HG03342 (cell line): ENCODE measurements around the gene SPOCD1.
"Not testable (repeated sequence)": the region's sequence is repeated elsewhere in the genome, so short reads cannot be mapped to it uniquely, and the experiment has no call there.

Experiments used
- ATAC-seq: cut with Tn5 transposase; IDR thresholded peaks from one replicate; pipeline ENCODE4 v1.9.1; 2021; ENCODE audit warnings: mild to moderate bottlenecking, moderate library complexity; ENCODE audit not compliant: unreplicated experiment

The SPOCD1 gene

DNA sequence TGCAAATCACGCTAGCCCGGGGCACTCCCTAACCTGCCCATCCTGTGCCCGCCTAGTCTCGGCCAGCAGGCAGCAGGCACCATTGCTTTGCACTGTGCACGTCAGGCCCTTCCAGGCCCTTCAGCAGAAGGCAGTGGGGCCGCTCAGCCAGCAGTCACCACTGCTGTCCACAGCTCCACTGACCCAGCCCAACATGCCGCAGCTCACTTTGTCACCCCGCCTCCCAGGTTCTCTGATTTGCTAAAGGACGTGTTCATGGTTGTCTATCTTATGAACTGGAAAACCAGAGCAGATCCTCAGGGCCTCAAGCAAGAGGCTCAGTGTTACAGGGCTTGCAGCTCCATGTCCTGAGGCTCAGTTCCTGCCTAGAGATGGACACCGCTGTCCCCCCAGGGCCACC lies 14.2 kb upstream of the SPOCD1 start:
- no peak for ATAC-seq

- ATAC-seq: no peak
Measured at GRCh38 chr1:31828926-31829690, 13.3 kb upstream of the SPOCD1 start.

- ATAC-seq: no peak
Measured at GRCh38 chr1:31828341-31828740, 12.5 kb upstream of the SPOCD1 start.

DNA sequence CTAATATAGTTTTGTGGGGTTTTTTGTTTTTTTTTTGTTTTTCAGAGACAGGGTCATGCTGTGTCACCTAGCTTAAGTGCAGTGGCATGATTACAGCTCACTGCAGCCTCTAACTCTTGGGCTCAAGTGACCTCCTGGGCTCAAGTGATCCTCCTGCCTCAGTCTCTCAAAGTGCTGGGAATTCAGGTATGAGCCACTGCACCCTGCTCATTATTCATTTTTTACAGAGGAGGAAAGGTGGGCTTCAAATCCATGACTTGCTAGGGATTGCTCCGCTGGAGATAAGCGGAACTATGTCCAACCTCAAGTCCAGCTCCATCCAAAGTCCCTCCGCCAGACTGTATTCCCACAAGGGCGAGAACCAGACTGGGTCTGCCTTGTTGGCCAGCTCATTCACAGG lies 8.0 kb upstream of the SPOCD1 start:
- ATAC-seq: no peak

- no peak for ATAC-seq
Measured at GRCh38 chr1:31822766-31823165, 6.9 kb upstream of the SPOCD1 start.

DNA sequence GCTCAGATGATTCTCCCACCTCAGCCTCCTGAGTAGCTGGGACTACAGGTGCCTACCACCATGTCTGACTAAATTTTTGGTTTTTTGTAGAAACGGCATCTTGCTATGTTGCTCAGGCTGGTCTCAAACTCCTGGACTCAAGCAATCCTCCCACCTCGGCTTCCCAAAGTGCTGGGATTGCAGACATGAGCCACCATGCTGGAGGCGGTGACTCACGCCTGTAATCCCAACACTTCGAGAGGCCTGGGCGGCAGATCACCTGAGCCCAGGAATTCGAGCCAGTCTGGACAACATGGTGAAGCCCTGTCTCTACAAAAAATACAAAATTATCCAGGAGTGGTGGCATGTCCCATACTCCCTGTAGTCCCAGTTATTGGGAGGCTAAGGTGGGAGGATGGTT lies 4.4 kb upstream of the SPOCD1 start:
- not testable (repeated sequence) for ATAC-seq

GRCh38 chr1:31818206-31818605 lies 2.4 kb upstream of the SPOCD1 start:
- no peak for ATAC-seq

- ATAC-seq: not testable (repeated sequence)
Measured at GRCh38 chr1:31816947-31817346, 1.1 kb upstream of the SPOCD1 start.

DNA sequence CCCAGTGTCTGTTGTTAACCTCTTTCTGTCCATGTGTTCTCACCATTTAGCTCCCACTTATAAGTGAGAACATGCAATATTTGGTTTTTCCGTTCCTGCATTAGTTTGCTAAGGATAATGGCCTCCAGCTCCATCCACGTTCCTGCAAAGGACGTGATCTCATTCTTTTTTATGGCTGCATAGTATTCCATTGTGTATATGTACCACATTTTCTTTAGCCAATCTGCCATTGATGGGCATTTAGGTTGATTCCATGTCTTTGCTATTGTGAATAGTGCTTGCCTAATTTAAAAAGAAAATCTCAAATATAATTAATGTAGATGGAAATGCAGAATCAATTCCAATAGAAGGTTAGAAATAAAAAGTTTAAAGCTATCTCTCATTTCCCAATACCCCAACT lies 679 bp upstream of the SPOCD1 start:
- ATAC-seq: not testable (repeated sequence)

GRCh38 chr1:31815307-31815645 lies 546 bp downstream of the SPOCD1 start:
- no peak for ATAC-seq

DNA sequence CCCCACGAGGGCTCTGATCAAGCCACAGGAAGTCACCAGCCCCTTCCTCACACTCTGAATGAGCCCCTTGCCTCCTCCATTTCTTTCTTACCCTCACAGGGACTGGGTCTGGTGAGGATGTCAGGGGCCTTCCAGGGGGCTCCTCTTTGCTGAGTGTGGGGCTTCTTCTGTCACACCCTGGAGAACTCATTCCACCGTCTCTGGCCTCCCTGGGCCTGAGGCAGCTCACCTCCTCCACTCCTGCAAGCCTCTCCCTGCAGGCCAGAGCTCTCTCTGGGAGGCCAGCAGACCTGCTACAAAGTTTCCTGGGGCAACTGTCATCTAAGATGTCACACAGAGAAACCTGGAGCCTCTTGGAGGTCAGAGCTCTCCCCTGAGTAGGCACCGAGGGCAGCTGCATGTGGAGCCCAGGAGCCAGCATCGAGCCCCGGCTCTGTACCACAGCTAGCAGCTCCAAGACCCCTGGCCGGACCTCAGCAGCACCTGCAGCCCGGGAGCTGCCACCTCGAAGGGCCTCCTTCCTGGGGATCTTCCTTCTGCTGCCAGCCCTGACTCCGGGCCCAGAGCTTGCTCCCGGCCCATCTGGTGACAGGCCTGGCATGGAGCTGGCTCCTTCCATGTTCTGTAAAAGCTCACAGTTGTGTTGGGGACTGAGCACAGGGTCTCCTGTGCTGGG lies 1.1 kb downstream of the SPOCD1 start:
- ATAC-seq: no peak

GRCh38 chr1:31814041-31814511 lies 1.7 kb downstream of the SPOCD1 start:
- no peak for ATAC-seq

DNA sequence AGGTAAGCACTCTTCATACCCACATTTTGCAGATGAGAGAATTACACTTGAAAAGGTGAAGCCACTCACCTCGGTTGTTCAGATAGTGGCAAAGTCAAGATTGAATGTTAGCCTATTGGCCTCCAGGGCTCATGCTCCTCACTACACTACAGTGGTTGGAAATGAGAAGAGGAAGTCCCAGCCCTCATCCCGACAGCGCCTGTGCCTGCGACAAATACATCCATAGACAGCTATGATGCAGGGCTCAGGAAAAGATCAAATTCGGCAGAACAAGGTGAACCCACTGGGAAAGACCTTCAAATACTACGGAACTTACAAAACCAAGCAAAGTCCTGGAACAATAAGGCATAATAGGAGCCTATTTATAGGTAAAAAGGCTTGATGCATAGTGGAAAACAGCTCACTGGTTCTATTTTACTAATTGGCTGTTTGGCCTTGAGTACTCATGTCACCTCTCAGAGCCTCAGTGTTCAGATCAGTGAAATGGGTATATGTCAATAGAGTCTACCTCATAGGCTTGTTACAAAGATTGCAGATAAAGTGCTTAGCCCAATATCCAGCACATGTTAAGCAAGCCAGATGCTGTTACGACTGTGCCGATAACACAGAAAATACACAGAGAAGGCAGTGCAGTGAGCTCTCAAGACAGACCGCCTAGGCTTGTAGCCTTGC lies 3.5 kb downstream of the SPOCD1 start:
- no peak for ATAC-seq

- no peak for ATAC-seq
Measured at GRCh38 chr1:31811605-31812004, 4.2 kb downstream of the SPOCD1 start.

DNA sequence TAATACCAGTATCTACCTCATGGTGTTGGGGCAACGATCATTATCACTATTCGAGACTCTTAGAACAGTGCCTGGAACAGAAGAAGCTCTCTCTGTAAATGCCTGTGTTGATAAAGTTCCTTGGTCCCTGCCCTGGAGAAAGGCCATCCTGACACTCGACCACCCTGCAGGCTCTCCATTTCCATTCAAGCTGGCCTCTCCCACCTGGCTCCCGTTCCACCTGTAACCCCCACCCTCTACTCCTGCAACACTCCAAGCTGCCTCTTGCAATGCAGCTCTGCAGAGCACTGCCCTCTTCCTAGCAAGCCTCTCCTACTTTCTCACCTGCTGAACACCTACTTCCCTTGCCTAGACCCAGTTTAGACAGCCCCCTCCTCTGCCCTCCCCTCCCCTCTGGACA lies 6.1 kb downstream of the SPOCD1 start:
- ATAC-seq: no peak

- ATAC-seq: no peak
Measured at GRCh38 chr1:31807273-31808048, 8.4 kb downstream of the SPOCD1 start.

DNA sequence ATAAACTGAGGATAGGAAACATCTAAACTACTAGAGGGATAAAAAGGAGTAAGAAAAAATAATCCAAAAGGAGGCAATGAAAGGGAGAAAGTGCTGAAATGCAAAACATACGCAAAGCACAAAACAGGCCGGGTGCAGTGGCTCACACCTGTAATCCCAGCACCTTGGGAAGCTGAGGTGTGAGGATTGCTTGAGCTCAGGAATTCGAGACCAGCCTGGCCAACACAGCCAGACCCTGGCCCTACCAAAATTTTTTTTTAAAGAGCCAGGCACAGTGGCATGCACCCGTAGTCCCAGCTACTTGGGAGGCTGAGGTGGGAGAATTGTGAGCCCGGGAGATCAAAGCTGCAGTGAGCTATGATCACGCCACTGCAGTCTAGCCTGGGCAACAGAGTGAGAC lies 10.5 kb downstream of the SPOCD1 start:
- no peak for ATAC-seq

GRCh38 chr1:31804098-31804497 lies 11.7 kb downstream of the SPOCD1 start:
- no peak for ATAC-seq

GRCh38 chr1:31803610-31804009 lies 12.2 kb downstream of the SPOCD1 start:
- no peak for ATAC-seq

DNA sequence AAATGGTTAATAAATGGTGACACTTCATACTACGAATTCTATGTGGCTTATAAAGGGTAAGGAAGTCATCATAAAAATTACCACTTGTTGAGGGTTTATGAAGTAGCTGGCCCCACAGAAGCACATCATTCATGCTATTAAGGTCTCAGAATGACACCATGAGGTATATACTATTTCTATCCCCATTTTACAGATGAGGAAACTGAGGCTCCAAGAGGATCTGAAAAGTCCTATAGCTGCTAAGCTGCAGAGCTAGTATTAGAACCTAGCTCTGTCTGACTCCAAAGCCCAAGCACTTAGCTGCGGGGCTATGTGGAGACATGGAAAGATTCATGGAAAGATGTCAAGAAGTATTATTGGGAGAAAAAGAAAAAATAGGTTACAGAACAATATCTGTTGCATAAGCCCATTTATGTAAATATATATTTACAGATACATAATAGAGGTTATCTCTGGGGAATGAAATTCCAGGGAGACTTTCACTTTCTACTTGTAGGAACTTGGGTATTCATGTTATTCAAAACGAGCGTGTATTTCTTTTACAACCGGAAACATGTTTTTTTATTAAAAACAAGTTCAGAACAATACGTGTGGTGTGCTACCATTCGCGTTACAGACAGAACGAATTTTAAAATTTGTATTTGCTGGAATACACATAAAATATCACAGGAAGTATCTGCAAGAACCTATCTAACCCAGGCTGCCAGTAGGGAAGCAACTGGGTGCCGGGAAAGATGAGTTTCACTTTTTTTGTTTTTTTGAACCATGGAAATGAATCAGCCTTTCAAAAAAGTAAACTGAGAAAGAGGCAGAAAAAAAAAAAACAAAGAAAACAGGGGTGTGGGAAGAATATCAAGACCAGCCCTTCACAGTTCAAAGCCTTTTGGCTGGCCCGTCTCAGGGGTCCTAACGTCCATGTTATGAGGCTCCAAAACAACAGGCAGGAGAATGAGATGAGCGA lies 13.4 kb downstream of the SPOCD1 start:
- ATAC-seq: no peak
